Activated CD4-positive, alpha-beta T cell treated with anti-CD3 and anti-CD28 coated beads for 36 hours (primary cell): Measurements from ENCODE around the gene LHPP. TPM values are rescaled to one million over a fixed set of nuclear protein-coding genes. Genes with fewer than 3 reads are reported as not detected.
A peak's percentile ranks its signal among the peaks of the same experiment; 100 is the strongest.

Source experiments
- ATAC-seq: fragments of 200-7000 bp; cut with Tn5 transposase; one replicate; pipeline ENCODE4 v1.10.0; 2021; ENCODE audit warnings: mild to moderate bottlenecking, moderate library complexity
- CTCF ChIA-PET: fragments of 350-600 bp; sonication (Branson Sonifier 250); formaldehyde crosslinking; loops from one replicate; lab custom pipeline; 2021; ENCODE audit warnings: antibody characterized with exemption; lab: Charles Lee
- POLR2A ChIA-PET: fragments of 350-600 bp; sonication (Branson Sonifier 250); formaldehyde crosslinking; loops from one replicate; lab custom pipeline; 2021; ENCODE audit warnings: antibody characterized with exemption, inconsistent platforms; lab: Charles Lee
- DNase-seq: peaks from one replicate; pipeline ENCODE4 v3.0.0-alpha.2; 2020
- H3K27ac Mint-ChIP-seq: one replicate; pipeline ENCODE4 v1.8.0; 2021; ENCODE audit warnings: mixed read lengths
- H3K27me3 Mint-ChIP-seq: one replicate; pipeline ENCODE4 v1.8.0; 2021; ENCODE audit warnings: mixed read lengths
- H3K36me3 Mint-ChIP-seq: one replicate; pipeline ENCODE4 v1.8.0; 2021; ENCODE audit warnings: low read depth, mixed read lengths
- H3K4me1 Mint-ChIP-seq: one replicate; pipeline ENCODE4 v1.8.0; 2021; ENCODE audit warnings: mixed read lengths
- H3K4me3 Mint-ChIP-seq: one replicate; pipeline ENCODE4 v1.8.0; 2021; ENCODE audit warnings: mild to moderate bottlenecking, moderate library complexity, mixed read lengths
- H3K9me3 Mint-ChIP-seq: one replicate; pipeline ENCODE4 v1.8.0; 2021; ENCODE audit warnings: low read depth, mixed read lengths
- intact Hi-C, 2 experiments: fragments of 100-400 bp; cut with DNase I in 1 of 2; cut with micrococcal nuclease in 1 of 2; formaldehyde crosslinking; loops; one replicate each; pipeline versions ENCODE4 v1.14.2 to v1.15.1; 2022 to 2024; cut with DNase I, micrococcal nuclease
- total RNA-seq, 2 experiments: library from RNA; stranded (reverse); gene quantifications; one replicate each; pipeline ENCODE4 v1.2.3, GENCODE V29; 2021

Gene LHPP
- total RNA-seq, 2 experiments from 2014 or later: 11.5 to 14.0 TPM

- no peak for DNase-seq
- POLR2A ChIA-PET: no interaction called here
- Mint-ChIP-seq H3K27me3 (peaks cover 2% of the 10 kb centered on the region), H3K27ac (peak overlapping the region; percentile 13), H3K4me3 (no peak overlapping the region), H3K9me3 (no peaks in the 10 kb centered on the region), H3K36me3 (peaks cover 5% of the 10 kb centered on the region), H3K4me1 (peaks cover 45% of the 10 kb centered on the region)
- no peak for ATAC-seq
- CTCF ChIA-PET: interaction anchor here (0.6 to 1.4 kb wide), 8 partner anchors 9 to 167 kb away, joined by 3 to 6 read pairs (median 3); partner anchors contain the start of gene LHPP
- intact Hi-C loops: loop anchor here in 1 of 2 experiments (1.0 to 5.0 kb wide), 2 partner anchors 90 to 199 kb away; no protein-coding TSS in a partner anchor
Observed at GRCh38 chr10:124627866-124628675, 166.4 kb downstream of the LHPP start.

GRCh38 chr10:124628676-124629021 lies 167.0 kb downstream of the LHPP start:
- POLR2A ChIA-PET: no interaction called here
- Mint-ChIP-seq H3K36me3 (peaks cover 8% of the 10 kb centered on the region), H3K27ac (no peak overlapping the region)

GRCh38 chr10:124629415-124629814 lies 167.8 kb downstream of the LHPP start:
- peaks cover 3% of the 10 kb centered on the region for H3K9me3 Mint-ChIP-seq
- peaks cover 47% of the 10 kb centered on the region for H3K4me1 Mint-ChIP-seq
- H3K36me3 Mint-ChIP-seq: peaks cover 7% of the 10 kb centered on the region
- DNase-seq (no peak), ATAC-seq (no peak)
- peaks cover 2% of the 10 kb centered on the region for H3K27me3 Mint-ChIP-seq
- CTCF ChIA-PET: interaction anchor here (0.6 to 2.2 kb wide), 6 partner anchors 9 to 233 kb away, joined by 3 to 7 read pairs (median 4); no protein-coding TSS in a partner anchor
- POLR2A ChIA-PET: no interaction called here
- intact Hi-C loops: loop anchor here in 1 of 2 experiments (5.0 kb wide), 1 partner anchor 198 kb away; no protein-coding TSS in a partner anchor
- no peak overlapping the region for H3K4me3 Mint-ChIP-seq
- no peak overlapping the region for H3K27ac Mint-ChIP-seq

More at GRCh38 chr10:124628676-124629021, 167.0 kb downstream of the LHPP start:
- no peak for ATAC-seq
- H3K4me3 Mint-ChIP-seq: no peak overlapping the region
- H3K4me1 Mint-ChIP-seq: peaks cover 49% of the 10 kb centered on the region
- intact Hi-C loops: loop anchor here in 1 of 2 experiments (5.0 kb wide), 1 partner anchor 199 kb away; no protein-coding TSS in a partner anchor
- H3K27me3 Mint-ChIP-seq: peaks cover 2% of the 10 kb centered on the region
- DNase-seq: no peak
- CTCF ChIA-PET: interaction anchor here (0.8 to 2.2 kb wide), 4 partner anchors 8 to 117 kb away, joined by 3 to 7 read pairs (median 3); no protein-coding TSS in a partner anchor
- no peaks in the 10 kb centered on the region for H3K9me3 Mint-ChIP-seq

- DNase-seq (no peak), ATAC-seq (no peak)
- Mint-ChIP-seq H3K4me1 (peaks cover 47% of the 10 kb centered on the region), H3K4me3 (no peak overlapping the region), H3K27ac (no peak overlapping the region), H3K27me3 (no peaks in the 10 kb centered on the region), H3K36me3 (peaks cover 11% of the 10 kb centered on the region), H3K9me3 (peaks cover 7% of the 10 kb centered on the region)
- intact Hi-C loops: loop anchor here in 1 of 2 experiments (5.0 kb wide), 1 partner anchor 197 kb away; no protein-coding TSS in a partner anchor
- POLR2A ChIA-PET: no interaction called here
- CTCF ChIA-PET: interaction anchor here (0.6 to 2.2 kb wide), 6 partner anchors 99 to 232 kb away, joined by 3 to 7 read pairs (median 4); no protein-coding TSS in a partner anchor
Observed at GRCh38 chr10:124629842-124630241, 168.2 kb downstream of the LHPP start.

- Mint-ChIP-seq H3K9me3 (peaks cover 7% of the 10 kb centered on the region), H3K4me3 (no peak overlapping the region), H3K27ac (no peak overlapping the region), H3K27me3 (no peaks in the 10 kb centered on the region), H3K4me1 (peaks cover 43% of the 10 kb centered on the region), H3K36me3 (peaks cover 8% of the 10 kb centered on the region)
- intact Hi-C loops: no loop called here
- DNase-seq (no peak), ATAC-seq (no peak)
- POLR2A ChIA-PET: interaction anchor here (0.7 kb wide), 1 partner anchor 103 kb away, joined by 3 read pairs; no protein-coding TSS in a partner anchor
- CTCF ChIA-PET: interaction anchor here (0.8 to 2.2 kb wide), 3 partner anchors 100 to 111 kb away, joined by 3 to 7 read pairs (median 3); no protein-coding TSS in a partner anchor
Observed at GRCh38 chr10:124630551-124630950, 168.9 kb downstream of the LHPP start.

GRCh38 chr10:124632064-124632531 lies 170.5 kb downstream of the LHPP start:
- H3K36me3 Mint-ChIP-seq: peaks cover 8% of the 10 kb centered on the region
- H3K4me1 Mint-ChIP-seq: peaks cover 45% of the 10 kb centered on the region
- no peak overlapping the region for H3K4me3 Mint-ChIP-seq
- H3K27ac Mint-ChIP-seq: no peak overlapping the region
- peak; percentile 71 for DNase-seq
- H3K27me3 Mint-ChIP-seq: no peaks in the 10 kb centered on the region
- peaks cover 7% of the 10 kb centered on the region for H3K9me3 Mint-ChIP-seq
- ATAC-seq: peak; percentile 59
- intact Hi-C loops: loop anchor here (1.0 kb wide), 1 partner anchor 109 kb away; no protein-coding TSS in a partner anchor
- POLR2A ChIA-PET: no interaction called here
- CTCF ChIA-PET: interaction anchor here (0.6 to 2.0 kb wide), 4 partner anchors 87 to 111 kb away, joined by 4 to 13 read pairs (median 4); no protein-coding TSS in a partner anchor

- ATAC-seq (no peak), DNase-seq (no peak)
- Mint-ChIP-seq H3K4me3 (no peak overlapping the region), H3K36me3 (peaks cover 8% of the 10 kb centered on the region), H3K4me1 (peaks cover 45% of the 10 kb centered on the region), H3K9me3 (peaks cover 7% of the 10 kb centered on the region), H3K27ac (no peak overlapping the region), H3K27me3 (no peaks in the 10 kb centered on the region)
- intact Hi-C loops: loop anchor here (1.0 kb wide), 1 partner anchor 109 kb away; no protein-coding TSS in a partner anchor
- CTCF ChIA-PET: interaction anchor here (0.6 to 2.0 kb wide), 4 partner anchors 86 to 110 kb away, joined by 4 to 13 read pairs (median 4); no protein-coding TSS in a partner anchor
- POLR2A ChIA-PET: no interaction called here
Observed at GRCh38 chr10:124632566-124632965, 170.9 kb downstream of the LHPP start.

- H3K27ac Mint-ChIP-seq: peak overlapping the region; percentile 69
- peak overlapping the region; percentile 27 for H3K4me3 Mint-ChIP-seq
- POLR2A ChIA-PET: no interaction called here
- peaks cover 58% of the 10 kb centered on the region for H3K4me1 Mint-ChIP-seq
- peaks cover 7% of the 10 kb centered on the region for H3K9me3 Mint-ChIP-seq
- CTCF ChIA-PET: interaction anchor here (0.9 to 2.4 kb wide), 5 partner anchors 48 to 113 kb away, joined by 4 to 7 read pairs (median 4); no protein-coding TSS in a partner anchor
- no peaks in the 10 kb centered on the region for H3K27me3 Mint-ChIP-seq
- peak; percentile 55 for DNase-seq
- H3K36me3 Mint-ChIP-seq: peaks cover 8% of the 10 kb centered on the region
- intact Hi-C loops: no loop called here
- peak; percentile 20 for ATAC-seq
Observed at GRCh38 chr10:124636271-124636995, 174.8 kb downstream of the LHPP start.

GRCh38 chr10:124637091-124637700 lies 175.6 kb downstream of the LHPP start:
- POLR2A ChIA-PET: no interaction called here
- DNase-seq: no peak
- H3K36me3 Mint-ChIP-seq: peaks cover 8% of the 10 kb centered on the region
- H3K4me3 Mint-ChIP-seq: no peak overlapping the region
- H3K27me3 Mint-ChIP-seq: no peaks in the 10 kb centered on the region
- peaks cover 58% of the 10 kb centered on the region for H3K4me1 Mint-ChIP-seq
- CTCF ChIA-PET: interaction anchor here (0.7 to 2.4 kb wide), 6 partner anchors 47 to 112 kb away, joined by 4 to 7 read pairs (median 4); no protein-coding TSS in a partner anchor
- intact Hi-C loops: no loop called here
- H3K9me3 Mint-ChIP-seq: peaks cover 7% of the 10 kb centered on the region
- H3K27ac Mint-ChIP-seq: peak overlapping the region; percentile 47
- no peak for ATAC-seq

- Mint-ChIP-seq H3K36me3 (peaks cover 8% of the 10 kb centered on the region), H3K27ac (peak overlapping the region; percentile 47), H3K4me3 (no peak overlapping the region), H3K9me3 (peaks cover 7% of the 10 kb centered on the region), H3K4me1 (peaks cover 56% of the 10 kb centered on the region), H3K27me3 (no peaks in the 10 kb centered on the region)
- DNase-seq (no peak), ATAC-seq (no peak)
- POLR2A ChIA-PET: no interaction called here
- CTCF ChIA-PET: interaction anchor here (0.7 to 2.4 kb wide), 5 partner anchors 51 to 189 kb away, joined by 4 to 7 read pairs (median 4); no protein-coding TSS in a partner anchor
- intact Hi-C loops: no loop called here
Observed at GRCh38 chr10:124637746-124638145, 176.1 kb downstream of the LHPP start.
